A673 (cell line): ENCODE measurements around the gene PEAR1. TPM values are rescaled to one million over a fixed set of nuclear protein-coding genes. Genes with fewer than 3 reads are reported as not detected.

Experiments used
- BruUV-seq: library from RNA; stranded (reverse); fragments of 400-500 nt; replicated peaks from 2 replicates; lab custom pipeline; 2021; lab: Mats Ljungman, UMichigan
- CTCF ChIA-PET: fragments of 300-600 bp; sonication (Branson Sonifier 250); formaldehyde crosslinking; loops from one replicate; lab custom pipeline; 2022; ENCODE audit warnings: antibody characterized with exemption; lab: Charles Lee
- POLR2A ChIA-PET: fragments of 300-600 bp; sonication (Branson Sonifier 250); formaldehyde crosslinking; loops from one replicate; lab custom pipeline; 2022; ENCODE audit warnings: antibody characterized with exemption; ENCODE audit not compliant: low non-redundant PET; lab: Charles Lee
- DNase-seq: peaks from one replicate; pipeline ENCODE4 v3.0.0-alpha.2; 2015; ENCODE audit warnings: low spot score
- H3K27ac ChIP-seq: fragments of 200-600 bp; sonication (generic); 2 replicates; pipeline ENCODE4 v1.5.1; 2016; ENCODE audit warnings: mixed run types, low read depth, mild to moderate bottlenecking, mixed read lengths, antibody characterized with exemption, low read length; ENCODE audit not compliant: poor library complexity, severe bottlenecking
- H3K27me3 ChIP-seq: fragments of 200-600 bp; sonication (generic); replicated peaks from 2 replicates; pipeline ENCODE4 v1.6.1; 2017; ENCODE audit warnings: mixed run types, low read depth, mild to moderate bottlenecking, mixed read lengths, antibody characterized with exemption, low read length; ENCODE audit not compliant: insufficient read depth, poor library complexity
- H3K36me3 ChIP-seq: fragments of 200-600 bp; sonication (generic); 2 replicates; pipeline ENCODE4 v1.6.1; 2016; ENCODE audit warnings: mixed run types, mild to moderate bottlenecking, mixed read lengths, antibody characterized with exemption, low read length; ENCODE audit not compliant: insufficient read depth, poor library complexity, severe bottlenecking
- H3K4me1 ChIP-seq: fragments of 200-600 bp; sonication (generic); 2 replicates; pipeline ENCODE4 v1.6.1; 2017; ENCODE audit warnings: mixed run types, mild to moderate bottlenecking, mixed read lengths, antibody characterized with exemption, low read length; ENCODE audit not compliant: insufficient read depth, poor library complexity, severe bottlenecking
- H3K4me3 ChIP-seq: fragments of 200-600 bp; sonication (generic); 2 replicates; pipeline ENCODE4 v1.5.1; 2016; ENCODE audit warnings: low read depth, mixed run types, mild to moderate bottlenecking, mixed read lengths, low read length; ENCODE audit not compliant: poor library complexity, severe bottlenecking
- H3K9me3 ChIP-seq: fragments of 200-600 bp; sonication (generic); 2 replicates; pipeline ENCODE4 v1.6.1; 2016; ENCODE audit warnings: mixed run types, low read depth, mild to moderate bottlenecking, mixed read lengths, antibody characterized with exemption, low read length; ENCODE audit not compliant: poor library complexity, severe bottlenecking
- CTCF ChIP-seq: fragments of 300-800, 200-600 bp; sonication (generic); conservative IDR thresholded peaks from 2 replicates; pipeline ENCODE4 v1.5.1; 2017; ENCODE audit warnings: low read depth, mild to moderate bottlenecking, antibody characterized with exemption, low read length, moderate library complexity, mixed read lengths
- EZH2 ChIP-seq: fragments of 200-600 bp; sonication (generic); IDR thresholded peaks from 2 replicates; pipeline ENCODE4 v1.6.1; 2017; ENCODE audit warnings: borderline replicate concordance, low read depth, mild to moderate bottlenecking, mixed read lengths, antibody characterized with exemption, low read length; ENCODE audit not compliant: poor library complexity, severe bottlenecking
- intact Hi-C: fragments of 100-400 bp; cut with micrococcal nuclease; formaldehyde crosslinking; loops from one replicate; pipeline ENCODE4 v1.10.0; 2022; ENCODE audit not compliant: unreplicated experiment
- total RNA-seq: library from RNA; stranded (reverse); gene quantifications from 2 replicates; pipeline ENCODE4 v1.2.3, GENCODE V29; 2021

PEAR1 gene
- total RNA-seq, 1 experiment from 2014 or later: 0.52 TPM

GRCh38 chr1:156894711-156895454 lies 1.4 kb downstream of the PEAR1 start:
- Histone ChIP-seq H3K9me3 (no peaks in the 10 kb centered on the region), H3K27me3 (no peaks in the 10 kb centered on the region), H3K4me3 (no peak overlapping the region), H3K27ac (no peak overlapping the region), H3K4me1 (no peaks in the 10 kb centered on the region), H3K36me3 (no peaks in the 10 kb centered on the region)
- ChIA-PET POLR2A (no interaction called here), CTCF (interaction anchor here (0.6 kb wide), 1 partner anchor 42 kb away, joined by 4 read pairs; no protein-coding TSS in a partner anchor)
- DNase-seq: no peak
- TF ChIP-seq CTCF (no peak), EZH2 (no peak)
- intact Hi-C loops: loop anchor here (10.0 kb wide), 1 partner anchor 260 kb away; no protein-coding TSS in a partner anchor
- BruUV-seq: no TSS peak

GRCh38 chr1:156895455-156895812 lies 1.9 kb downstream of the PEAR1 start:
- Histone ChIP-seq H3K4me1 (no peaks in the 10 kb centered on the region), H3K27ac (no peak overlapping the region), H3K27me3 (no peaks in the 10 kb centered on the region), H3K9me3 (no peaks in the 10 kb centered on the region), H3K4me3 (no peak overlapping the region), H3K36me3 (no peaks in the 10 kb centered on the region)
- intact Hi-C loops: loop anchor here (10.0 kb wide), 1 partner anchor 259 kb away; no protein-coding TSS in a partner anchor
- no peak for DNase-seq
- ChIA-PET CTCF (no interaction called here), POLR2A (no interaction called here)
- TF ChIP-seq EZH2 (no peak), CTCF (no peak)
- BruUV-seq: no TSS peak

- intact Hi-C loops: loop anchor here (10.0 kb wide), 1 partner anchor 259 kb away; no protein-coding TSS in a partner anchor
- Histone ChIP-seq H3K9me3 (no peaks in the 10 kb centered on the region), H3K4me1 (no peaks in the 10 kb centered on the region), H3K36me3 (no peaks in the 10 kb centered on the region), H3K27ac (no peak overlapping the region), H3K27me3 (no peaks in the 10 kb centered on the region), H3K4me3 (no peak overlapping the region)
- TF ChIP-seq CTCF: no peak
- no peak for TF ChIP-seq EZH2
- CTCF ChIA-PET: no interaction called here
- no TSS peak for BruUV-seq
- POLR2A ChIA-PET: no interaction called here
- DNase-seq: no peak
Measured at GRCh38 chr1:156895927-156896326, 2.4 kb downstream of the PEAR1 start.
